Measurements from ENCODE around the gene SERAC1.

Gene SERAC1

GRCh38 chr6:158076548-158076947 lies 91.5 kb downstream of the SERAC1 start:
- DNase-seq (ENCODE audit: low read depth), result no peak

GRCh38 chr6:158073776-158074175 lies 94.3 kb downstream of the SERAC1 start:
- DNase-seq (ENCODE audit: low read depth), result no peak

- peak; percentile 9 for DNase-seq (ENCODE audit: low read depth)
Observed at GRCh38 chr6:158072083-158072721, 95.9 kb downstream of the SERAC1 start.

- DNase-seq (ENCODE audit: low read depth), result no peak
Observed at GRCh38 chr6:158071121-158072082, 96.7 kb downstream of the SERAC1 start.

- no peak for DNase-seq (ENCODE audit: low read depth)
Observed at GRCh38 chr6:158070513-158070912, 97.5 kb downstream of the SERAC1 start.

GRCh38 chr6:158069800-158070195 lies 98.3 kb downstream of the SERAC1 start:
- no peak for DNase-seq (ENCODE audit: low read depth)

- no peak for DNase-seq (ENCODE audit: low read depth)
Observed at GRCh38 chr6:158068893-158069799, 98.9 kb downstream of the SERAC1 start.

GRCh38 chr6:158068156-158068892 lies 99.7 kb downstream of the SERAC1 start:
- DNase-seq (ENCODE audit: low read depth), result no peak

GRCh38 chr6:158067436-158068015 lies 100.5 kb downstream of the SERAC1 start:
- no peak for DNase-seq (ENCODE audit: low read depth)

- DNase-seq (ENCODE audit: low read depth), result no peak
Observed at GRCh38 chr6:158066136-158066781, 101.8 kb downstream of the SERAC1 start.

- DNase-seq (ENCODE audit: low read depth), result no peak
Observed at GRCh38 chr6:158064725-158065251, 103.3 kb downstream of the SERAC1 start.

- no peak for DNase-seq (ENCODE audit: low read depth)
Observed at GRCh38 chr6:158063736-158064135, 104.3 kb downstream of the SERAC1 start.

- DNase-seq (ENCODE audit: low read depth), result no peak
Observed at GRCh38 chr6:158061709-158062461, 106.2 kb downstream of the SERAC1 start.

GRCh38 chr6:158061361-158061708 lies 106.7 kb downstream of the SERAC1 start:
- no peak for DNase-seq (ENCODE audit: low read depth)

- DNase-seq (ENCODE audit: low read depth), result no peak
Observed at GRCh38 chr6:158060455-158061360, 107.4 kb downstream of the SERAC1 start.
